H4 (cell line): ENCODE data around the gene SPATA31D1. TPM values are rescaled to one million over a fixed set of nuclear protein-coding genes. Genes with fewer than 3 reads are reported as not detected.
"Not testable (repeated sequence)": the region's sequence is repeated elsewhere in the genome, so short reads cannot be mapped to it uniquely, and the experiment has no call there.

Experiments
- DNase-seq: peaks from one replicate; pipeline ENCODE4 v3.0.0-alpha.2; 2015; ENCODE audit warnings: low spot score
- total RNA-seq: library from RNA; depleted of rRNA; stranded (reverse); fragments of >200 nt; shearing (Covaris generic); gene quantifications from 2 replicates; pipeline ENCODE4 v1.2.3, GENCODE V29; 2014; rRNA removed

Gene SPATA31D1
- not detected in 2 replicates for total RNA-seq

DNA sequence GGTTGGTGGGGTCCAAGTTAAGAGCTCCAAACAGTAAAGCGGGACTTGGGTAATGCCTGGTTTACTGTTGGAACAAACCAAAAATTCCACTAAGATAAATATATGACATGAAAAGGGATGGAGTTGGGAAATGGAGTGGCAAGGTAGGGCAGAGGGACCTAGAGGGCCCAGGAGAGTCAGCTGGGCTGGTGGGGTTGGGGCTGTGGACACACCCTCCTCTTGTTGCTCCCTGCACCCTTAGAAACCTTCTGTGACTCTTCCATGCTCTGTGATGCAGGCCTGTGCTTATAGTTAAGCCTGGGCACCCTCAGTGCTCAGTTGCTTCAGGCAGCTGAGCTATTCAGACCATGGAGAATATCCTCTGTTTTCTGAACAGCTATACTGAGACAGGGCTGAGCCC lies at the start of gene SPATA31D1:
TSS of gene SPATA31D1 (plus strand) at position 301 of the 400 bp plus-strand sequence. CDS start at position 348, 47 bp downstream.
- not testable (repeated sequence) for DNase-seq

DNA sequence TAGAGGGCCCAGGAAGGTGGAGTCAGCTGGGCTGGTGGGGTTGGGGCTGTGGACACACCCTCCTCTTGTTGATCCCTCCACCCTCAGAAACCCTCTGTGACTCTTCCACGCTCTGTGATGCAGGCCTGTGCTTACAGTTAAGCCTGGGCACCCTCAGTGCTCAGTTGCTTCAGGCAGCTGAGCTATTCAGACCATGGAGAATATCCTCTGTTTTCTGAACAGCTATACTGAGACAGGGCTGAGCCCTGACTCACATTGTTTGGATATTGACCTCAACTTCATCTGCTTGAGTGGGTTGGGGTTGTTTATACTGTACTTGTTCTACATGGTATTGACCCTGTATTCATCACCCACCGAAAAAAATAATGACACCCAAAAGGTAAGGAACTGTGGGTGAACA lies 45.2 kb upstream of the SPATA31D1 start, which contains the start of gene SPATA31D3:
TSS of gene SPATA31D3 (plus strand) at position 108 of the 400 bp plus-strand sequence. CDS start at position 194, 86 bp downstream.
- not testable (repeated sequence) for DNase-seq

DNA sequence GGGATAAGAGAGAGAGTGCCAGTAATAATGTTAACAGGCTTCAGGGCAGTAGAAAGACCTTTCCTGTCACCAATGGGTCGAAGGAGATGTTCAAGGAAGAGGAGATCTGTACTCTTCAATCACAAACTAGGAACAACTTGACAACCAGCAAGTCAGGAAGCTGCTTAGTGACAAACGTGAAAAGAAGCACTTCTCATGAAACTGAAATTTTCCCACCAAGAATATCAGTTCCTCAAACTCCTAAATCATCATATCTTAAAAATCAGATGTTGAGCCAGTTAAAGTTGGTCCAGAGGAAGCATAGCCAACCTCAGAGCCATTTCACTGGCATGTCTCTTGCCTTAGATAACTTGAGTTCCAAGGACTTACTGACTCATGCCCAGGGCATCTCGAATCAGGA lies 39.9 kb upstream of the SPATA31D1 start:
- not testable (repeated sequence) for DNase-seq

DNA sequence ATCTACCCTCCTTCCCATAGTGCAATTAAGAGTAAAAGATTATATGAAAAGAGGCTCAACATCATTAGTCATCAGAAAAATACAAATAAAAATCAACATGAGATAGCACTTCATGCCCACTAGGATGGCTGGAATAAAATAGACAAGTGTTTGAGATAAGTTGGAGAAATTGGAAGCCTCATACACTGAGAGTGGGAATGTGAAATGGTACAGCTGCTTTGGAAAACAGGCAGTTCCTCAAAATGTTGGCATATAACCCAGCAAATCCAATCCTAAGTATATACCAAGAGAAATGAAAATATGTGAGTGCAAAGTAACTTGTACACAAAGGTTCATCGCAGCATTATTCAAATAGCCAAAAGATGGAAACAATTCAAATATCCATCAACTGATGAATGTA lies 35.5 kb upstream of the SPATA31D1 start:
- DNase-seq = no peak

DNA sequence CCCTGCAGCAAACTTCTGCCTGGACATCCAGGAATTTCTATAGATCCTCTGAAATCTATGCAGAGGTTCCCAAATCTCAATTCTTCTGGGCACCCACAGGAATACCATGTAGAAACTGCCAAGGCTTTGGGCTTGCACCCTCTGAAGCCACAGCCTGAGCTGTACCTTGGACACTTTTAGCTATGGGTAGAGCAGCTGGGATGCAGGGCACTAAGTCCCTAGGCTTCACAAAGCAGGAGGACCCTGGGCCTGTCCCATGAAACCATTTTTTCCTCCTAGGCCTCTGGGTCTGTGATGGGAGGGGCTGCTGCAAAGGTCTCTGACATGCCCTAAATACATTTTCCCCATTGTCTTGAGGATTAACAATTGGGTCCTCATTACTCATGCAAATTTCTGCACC lies 32.9 kb upstream of the SPATA31D1 start:
- no peak for DNase-seq

DNA sequence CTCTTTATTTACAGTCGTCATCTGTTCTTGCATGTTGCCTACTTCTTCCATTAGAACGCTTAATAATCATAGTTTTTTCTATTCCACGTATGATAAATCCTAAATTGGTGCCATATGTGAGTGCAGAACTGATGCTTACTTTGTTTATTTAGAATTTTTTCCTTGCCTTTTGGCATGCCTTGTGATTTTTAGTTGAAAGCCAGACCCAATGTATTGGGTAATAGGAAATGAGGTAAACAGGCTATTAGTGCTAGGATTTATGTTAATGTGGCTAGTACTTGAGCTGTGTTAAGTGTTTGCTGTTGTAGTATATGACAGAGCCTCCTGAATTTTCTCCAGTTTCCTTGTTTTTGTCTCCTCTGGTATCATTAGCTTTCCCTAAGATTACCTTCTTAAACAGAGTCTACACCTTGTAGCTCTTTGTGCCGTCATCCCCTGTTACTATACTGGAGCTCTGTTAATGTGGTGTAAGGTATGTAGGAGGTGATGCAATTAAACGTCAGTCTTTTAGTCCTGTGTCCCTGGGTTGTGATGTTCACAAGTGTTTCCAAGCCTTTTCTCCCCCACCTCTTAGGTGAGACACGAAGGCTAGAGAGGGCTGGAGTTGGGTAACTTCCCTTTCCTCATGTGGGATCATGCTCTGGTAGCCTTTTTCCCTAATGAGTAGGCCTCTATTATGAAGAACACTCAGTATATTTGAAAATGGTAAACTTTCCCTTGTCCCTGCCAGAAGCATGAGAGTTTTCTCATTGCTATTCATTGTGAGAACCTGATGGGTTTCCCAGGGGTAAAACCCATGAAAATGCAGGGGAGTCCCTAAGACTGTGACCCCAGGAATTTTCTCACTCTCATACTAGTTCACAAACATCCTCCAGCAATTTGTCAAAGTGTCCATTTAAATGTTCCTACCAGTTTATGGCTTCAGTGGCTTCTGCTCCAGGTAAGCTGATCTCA lies 24.1 kb upstream of the SPATA31D1 start:
- DNase-seq = no peak

DNA sequence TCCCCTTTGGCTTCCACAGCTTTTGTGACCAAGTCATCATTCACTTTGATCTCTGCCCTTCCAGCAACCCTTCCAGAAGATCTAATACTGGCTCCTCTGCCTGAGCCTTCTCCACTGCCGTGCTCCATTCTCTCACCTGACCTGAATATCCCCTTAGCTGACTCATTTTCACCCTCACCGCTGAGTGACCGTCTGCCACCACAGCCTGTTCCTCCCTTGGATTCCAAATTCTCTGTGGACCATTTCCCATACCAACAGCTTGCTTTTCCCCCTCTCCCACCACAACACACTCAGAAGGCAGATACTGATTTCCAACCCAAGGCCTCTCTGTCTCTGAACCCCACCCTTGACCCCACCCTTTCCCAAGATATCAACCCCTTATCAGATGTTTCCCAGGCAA lies 20.5 kb upstream of the SPATA31D1 start:
- no peak for DNase-seq

DNA sequence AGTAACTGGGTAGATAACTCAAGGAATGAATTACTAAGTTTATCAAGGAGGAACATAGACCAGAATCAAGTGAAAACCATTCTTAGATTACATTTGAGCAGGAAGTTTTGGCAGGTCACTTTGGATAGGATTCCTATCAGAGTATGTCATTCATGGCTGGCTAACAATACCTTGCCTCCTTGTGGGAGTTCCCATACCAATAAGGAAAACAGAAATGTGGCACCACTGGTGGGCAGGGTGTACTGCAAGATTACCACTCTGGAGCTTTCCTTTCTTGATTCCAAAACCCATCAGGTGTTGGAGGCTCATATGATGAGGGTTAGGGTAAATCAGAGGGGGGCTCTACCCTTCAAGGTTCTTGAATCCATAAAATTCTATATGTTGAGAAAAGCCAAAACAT lies 18.6 kb upstream of the SPATA31D1 start:
- no peak for DNase-seq

DNA sequence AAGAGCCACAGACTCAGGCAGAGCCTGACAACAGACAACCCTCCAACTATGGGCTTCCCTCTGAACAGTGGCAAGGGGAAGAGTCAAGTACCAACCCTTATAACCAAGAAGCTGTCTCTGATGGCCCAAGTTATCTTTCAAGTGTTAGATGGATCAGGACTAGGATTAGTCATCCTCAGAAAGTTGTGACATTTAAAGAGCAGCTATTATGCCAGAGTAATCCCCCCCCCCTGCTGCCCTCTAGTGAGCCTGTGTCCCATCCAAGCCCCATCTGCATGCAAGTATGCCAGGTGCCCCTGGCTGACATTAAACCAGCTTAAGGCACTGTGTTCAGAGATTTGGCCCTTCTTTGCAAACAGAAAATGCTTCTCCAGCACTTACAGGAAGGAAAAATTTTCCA lies 16.8 kb upstream of the SPATA31D1 start:
- no peak for DNase-seq

DNA sequence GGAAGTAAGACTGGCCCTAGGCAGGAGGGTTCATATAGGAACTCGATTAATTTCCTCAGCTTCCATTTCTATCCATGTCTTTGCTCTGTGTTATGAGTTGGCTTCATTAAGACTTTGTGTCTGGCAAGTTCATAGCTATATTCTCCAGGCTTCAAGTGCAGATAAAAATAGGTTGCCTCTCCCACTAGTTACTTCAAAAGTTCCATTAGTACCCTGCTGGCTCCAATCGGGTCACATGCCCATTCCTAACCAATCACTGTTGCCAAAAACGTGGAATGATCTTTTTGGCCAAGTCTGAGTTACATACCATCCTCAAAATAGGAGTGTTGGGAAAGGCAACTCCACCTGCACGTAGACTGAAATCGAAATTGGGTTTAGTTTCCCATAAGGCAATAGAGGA lies 13.8 kb upstream of the SPATA31D1 start:
- DNase-seq = no peak

DNA sequence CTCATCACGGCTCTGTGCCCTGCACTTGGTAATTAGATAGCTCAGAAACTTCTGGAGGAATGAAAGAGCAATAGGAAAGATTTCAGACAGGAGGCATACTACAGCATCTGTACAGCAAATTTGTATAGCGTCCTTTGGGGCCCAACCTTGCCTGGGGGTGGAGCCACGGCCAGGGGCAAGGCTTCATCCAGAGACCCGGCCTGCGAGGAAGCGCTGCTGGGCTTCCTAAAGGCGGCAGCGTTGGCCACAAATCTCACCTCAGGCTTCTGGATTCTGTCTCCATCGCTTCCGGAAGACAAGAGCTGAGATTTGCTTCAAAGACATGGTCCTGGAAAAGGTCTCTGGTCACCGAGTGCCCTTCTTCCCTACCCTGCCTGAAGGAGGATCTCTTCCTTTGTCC lies 12.2 kb upstream of the SPATA31D1 start:
- DNase-seq = no peak

DNA sequence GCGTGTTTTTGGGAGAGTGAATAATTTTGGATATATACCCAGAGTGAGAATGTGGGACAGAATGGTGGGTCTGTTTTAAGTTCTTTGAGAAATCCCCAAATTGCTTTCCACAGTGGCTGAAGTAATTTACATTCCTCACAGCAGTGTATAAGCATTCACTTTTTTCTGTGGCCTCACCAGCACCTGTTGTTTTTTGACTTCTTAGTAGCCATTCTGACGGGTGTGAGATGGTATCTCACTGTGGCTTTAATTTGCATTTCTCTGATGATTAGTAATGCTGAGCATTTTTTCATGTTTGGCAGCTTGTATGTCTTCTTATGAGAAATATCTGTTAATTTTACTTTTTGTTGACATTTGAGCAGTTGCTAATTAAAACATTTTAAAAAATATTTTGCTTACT lies 9.4 kb upstream of the SPATA31D1 start:
- no peak for DNase-seq

DNA sequence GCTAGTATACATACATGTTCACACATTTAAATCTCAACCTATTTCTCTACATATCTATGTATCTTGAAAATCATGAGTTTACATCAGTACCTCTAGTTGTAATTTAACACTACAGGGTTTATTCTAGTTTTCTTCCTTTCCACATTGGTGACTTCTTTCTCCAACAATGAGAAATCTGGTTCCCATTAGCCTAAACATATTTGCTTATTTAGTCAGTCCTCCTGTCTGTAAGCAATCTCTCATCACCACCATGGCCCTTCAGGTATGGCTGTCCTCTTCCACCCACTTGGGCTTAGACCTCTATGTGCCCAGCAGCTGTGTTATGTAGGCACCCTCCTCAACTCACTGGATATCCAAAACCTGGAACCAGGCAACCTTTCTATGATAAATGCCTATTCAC lies 8.0 kb upstream of the SPATA31D1 start:
- DNase-seq = no peak

DNA sequence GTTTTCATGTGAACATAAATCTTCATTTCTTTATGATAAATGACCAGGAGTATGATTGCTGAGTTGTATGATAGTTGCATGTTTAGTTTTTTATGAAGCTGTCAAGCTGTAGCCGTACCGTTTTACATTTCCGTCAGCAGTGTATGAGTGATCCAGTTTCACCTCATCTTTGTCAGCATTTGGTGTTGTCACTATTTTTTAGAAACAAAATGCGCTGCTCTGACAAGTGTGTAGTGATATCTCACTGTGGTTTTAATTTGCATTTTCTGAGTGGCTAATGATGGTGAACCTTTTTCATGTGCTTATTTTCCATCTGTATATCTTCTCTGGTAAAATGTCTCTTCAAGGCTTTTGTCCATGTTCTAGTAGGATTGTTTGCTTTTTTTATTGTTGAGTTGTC lies 6.7 kb upstream of the SPATA31D1 start:
- no peak for DNase-seq

DNA sequence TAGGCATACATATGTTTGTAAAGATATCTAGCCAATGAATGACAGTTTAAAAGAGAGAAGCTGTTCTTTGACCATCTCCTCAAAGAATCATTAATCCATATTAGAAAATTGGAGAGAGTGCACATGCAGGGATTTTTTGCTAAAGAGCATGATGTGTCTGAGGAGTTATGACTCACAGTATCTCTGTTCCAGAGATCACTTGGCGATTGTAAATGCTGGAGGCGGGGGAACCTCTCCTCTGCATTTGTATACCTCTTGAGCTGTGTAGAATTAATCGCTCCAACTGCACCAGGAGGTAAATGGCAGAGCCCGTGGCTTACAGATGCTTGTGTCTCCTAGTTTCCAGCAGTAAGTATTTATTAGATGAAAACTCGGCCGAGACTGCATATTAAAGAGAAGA lies 3.6 kb upstream of the SPATA31D1 start:
- no peak for DNase-seq

DNA sequence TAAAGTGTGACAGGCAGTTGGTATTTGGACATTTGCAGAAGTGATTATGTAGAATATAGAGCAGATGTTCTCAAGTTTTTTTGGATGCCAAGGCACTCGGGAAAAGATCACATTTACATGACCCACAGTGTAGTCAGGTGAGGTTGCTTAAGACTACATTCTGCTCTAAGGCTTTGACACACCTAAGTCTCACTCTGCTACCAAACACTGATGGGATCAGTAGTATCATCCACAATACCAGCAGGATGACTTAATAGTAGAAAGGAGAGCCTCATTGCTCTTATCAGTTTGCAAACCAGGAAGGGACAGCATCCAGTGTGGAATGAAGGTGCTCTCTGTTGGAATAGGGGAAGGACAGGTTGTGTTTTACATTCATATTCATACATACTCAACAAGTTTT lies 2.5 kb upstream of the SPATA31D1 start:
- DNase-seq = no peak

DNA sequence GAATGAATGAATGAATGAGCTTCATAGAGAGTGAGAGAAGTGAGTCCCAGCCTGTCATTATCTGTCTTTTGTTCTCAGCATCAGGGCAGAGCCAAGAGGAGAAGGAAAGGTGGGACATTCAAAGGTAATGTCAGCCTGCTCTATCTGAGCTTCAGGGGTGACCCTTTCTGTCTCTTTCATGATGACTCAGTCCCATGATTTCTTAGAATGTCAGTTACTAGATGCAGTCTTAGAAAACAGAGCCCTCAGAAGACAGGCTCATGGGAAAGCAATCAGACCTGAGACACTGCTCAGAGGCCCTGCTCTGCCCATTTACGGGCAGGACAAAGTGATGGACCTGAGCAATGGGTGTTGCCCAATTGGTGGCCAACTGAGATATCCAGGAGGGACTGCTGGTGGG lies 1.1 kb downstream of the SPATA31D1 start:
- no peak for DNase-seq

DNA sequence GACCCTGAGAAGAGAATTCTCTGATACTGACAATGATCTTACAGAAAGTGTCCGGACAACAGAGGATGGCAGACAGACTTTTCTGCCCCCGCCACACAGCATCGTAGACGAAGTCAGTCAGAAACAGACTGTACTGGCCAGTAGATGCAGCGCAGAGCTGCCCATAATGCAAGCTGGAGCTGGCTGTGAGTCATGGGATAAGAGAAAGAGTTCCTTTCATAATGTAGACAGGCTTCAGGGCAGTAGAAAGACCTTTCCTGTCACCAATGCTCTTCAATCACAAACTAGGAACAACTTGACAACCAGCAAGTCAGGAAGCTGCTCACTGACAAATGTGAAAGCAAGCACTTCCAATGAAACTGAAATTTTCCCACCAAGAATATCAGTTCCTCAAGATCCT lies 5.1 kb downstream of the SPATA31D1 start:
- DNase-seq = no peak

DNA sequence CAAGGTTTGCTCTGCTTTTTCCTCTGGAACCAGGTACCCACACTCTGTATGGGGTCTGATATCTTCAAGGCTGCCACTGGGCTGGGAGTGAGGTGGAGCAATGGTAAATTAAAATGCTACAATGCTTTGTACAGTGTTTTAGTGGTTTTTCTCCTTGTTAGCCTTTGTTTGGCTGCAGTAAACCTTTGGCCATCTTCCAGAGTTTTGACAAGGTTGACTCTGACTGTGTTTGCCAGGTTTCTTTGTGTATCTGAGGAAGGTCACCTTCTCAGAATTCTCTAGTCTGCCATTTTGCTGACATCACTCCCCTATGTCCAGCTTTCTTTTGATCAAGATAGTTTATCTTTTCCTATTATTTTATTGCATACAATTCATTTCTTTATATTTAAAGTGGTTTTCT lies 11.2 kb downstream of the SPATA31D1 start:
- no peak for DNase-seq

DNA sequence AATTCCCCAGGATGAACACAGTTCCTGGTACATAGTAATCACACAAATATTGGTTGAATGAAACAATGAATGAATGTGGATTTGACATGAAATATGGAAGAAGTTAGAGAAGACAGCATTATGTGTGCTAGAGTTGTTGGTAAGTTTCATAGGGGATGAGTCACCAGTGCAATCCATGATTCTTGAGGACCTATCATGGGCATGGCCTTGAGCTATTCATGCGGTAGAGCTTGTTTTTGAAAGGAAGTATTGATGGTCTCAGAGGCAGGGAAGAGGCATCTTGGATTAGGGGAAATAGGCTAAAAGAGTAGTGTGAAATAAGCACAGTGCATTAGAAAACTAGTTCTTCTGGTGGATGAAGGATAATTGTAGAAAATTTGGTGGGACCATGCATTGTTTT lies 22.1 kb downstream of the SPATA31D1 start:
- no peak for DNase-seq

DNA sequence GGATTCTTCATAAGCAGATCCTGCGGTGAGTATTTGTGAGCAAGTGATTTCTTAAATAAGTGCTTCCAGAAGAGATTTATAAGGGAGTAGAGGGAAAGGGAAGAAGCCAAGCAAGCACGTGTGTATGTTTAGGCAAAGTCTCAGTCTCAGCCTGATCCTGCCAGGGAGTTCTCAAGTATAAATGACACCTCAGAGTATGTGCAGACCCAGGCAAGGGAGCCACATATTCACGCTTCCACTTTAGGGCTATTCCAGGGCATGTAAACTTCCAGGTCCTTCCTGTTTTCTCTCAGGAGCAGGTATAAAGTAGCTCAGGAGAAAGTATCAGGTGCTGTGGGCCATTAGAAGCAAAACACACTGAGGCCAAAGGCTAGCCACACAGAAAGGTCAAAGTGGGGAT lies 22.6 kb downstream of the SPATA31D1 start:
- no peak for DNase-seq

DNA sequence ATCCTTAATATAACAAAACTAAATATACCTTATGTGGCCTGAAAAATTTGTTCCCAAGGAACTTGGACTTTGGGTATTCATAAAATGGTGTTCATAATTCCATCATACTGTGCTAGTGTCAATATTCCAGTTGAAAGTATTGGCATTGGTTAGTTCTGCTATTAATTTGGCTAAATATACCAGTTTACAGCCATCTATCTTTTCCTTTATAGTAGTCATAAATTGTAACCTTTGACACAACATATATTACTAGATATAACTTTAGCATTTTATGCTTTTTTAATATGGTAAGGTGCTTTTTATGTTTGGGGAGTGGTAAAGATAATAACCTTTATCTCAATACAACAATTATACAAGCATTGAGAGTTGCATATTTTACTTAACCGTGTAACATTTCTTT lies 23.7 kb downstream of the SPATA31D1 start:
- no peak for DNase-seq

DNA sequence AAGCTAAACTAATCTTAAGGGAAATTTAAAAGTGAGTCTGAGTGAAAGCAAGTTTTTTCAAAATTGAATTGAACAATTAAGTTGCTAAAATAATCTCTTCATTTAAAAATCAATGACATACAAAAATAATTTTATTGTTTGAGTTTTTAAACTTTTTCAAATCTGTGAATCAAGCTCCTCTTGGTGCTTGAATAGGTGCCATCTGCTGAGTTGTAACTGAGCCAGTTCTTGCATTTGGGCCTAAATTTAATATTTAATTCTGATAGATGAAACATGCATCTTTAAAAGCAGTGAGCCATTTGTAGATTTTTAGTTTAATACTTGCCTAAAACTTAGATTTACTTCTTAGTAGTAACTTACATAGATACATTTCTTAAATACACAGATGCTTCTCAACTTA lies 31.8 kb downstream of the SPATA31D1 start:
- no peak for DNase-seq

DNA sequence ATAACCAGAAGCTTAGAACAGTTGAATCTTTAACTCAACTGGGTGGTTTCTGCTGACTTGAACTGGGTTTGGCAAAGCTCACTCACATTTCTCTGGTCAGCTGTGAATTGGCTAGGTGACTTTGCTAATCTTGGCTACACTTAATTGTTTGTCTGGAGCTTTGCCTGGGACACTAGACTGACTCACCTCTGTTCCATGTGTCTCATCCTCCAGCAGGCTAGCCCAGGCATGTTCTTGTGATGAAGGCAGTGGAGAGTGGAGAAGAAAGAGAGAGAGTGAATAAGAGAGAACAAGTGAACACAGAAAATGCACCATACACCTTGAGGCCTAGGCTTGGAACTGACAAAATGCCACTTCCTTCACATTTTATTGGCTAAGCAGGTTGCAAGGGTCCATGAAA lies 32.6 kb downstream of the SPATA31D1 start:
- peak; percentile 42 for DNase-seq
